ENCODE results near the gene SLC39A11. TPM values are rescaled to one million over a fixed set of nuclear protein-coding genes. Genes with fewer than 3 reads are reported as not detected.

SLC39A11 gene
- total RNA-seq, 1 donor from 2014 or later: 13.0 TPM

- Histone ChIP-seq H3K4me3 (ENCODE audit: low read length in 3 of 3) (no peak overlapping the region), H3K9ac (ENCODE audit: low read depth in 1 of 3, low read length in 3 of 3) (no peak overlapping the region), H3K27me3 (ENCODE audit: control insufficient read depth in 3 of 3, insufficient read depth in 3 of 3, low read length in 3 of 3) (no peaks in the 10 kb centered on the region), H3K36me3 (ENCODE audit: control insufficient read depth in 3 of 3, insufficient read depth in 3 of 3, low read length in 3 of 3) (no peaks in the 10 kb centered on the region), H3K27ac (ENCODE audit: low read depth, low read length) (no peak overlapping the region), H3K9me3 (ENCODE audit: control insufficient read depth in 3 of 3, low read length in 3 of 3) (no peaks in the 10 kb centered on the region), H3K4me1 (ENCODE audit: control insufficient read depth in 3 of 3, insufficient read depth in 3 of 3, low read length in 3 of 3) (no peaks in the 10 kb centered on the region)
These were observed 130.4 kb downstream of the SLC39A11 start for GRCh38 chr17:72962106-72962505.

GRCh38 chr17:72955391-72956140 lies 136.9 kb downstream of the SLC39A11 start:
- peaks cover 0 to 3% (median 0%) of the 10 kb centered on the region in 3 donors for H3K4me1 ChIP-seq (ENCODE audit: control insufficient read depth in 3 of 3, insufficient read depth in 3 of 3, low read length in 3 of 3)
- no peak overlapping the region for H3K27ac ChIP-seq (ENCODE audit: low read depth, low read length)
- H3K36me3 ChIP-seq (ENCODE audit: control insufficient read depth in 3 of 3, insufficient read depth in 3 of 3, low read length in 3 of 3): no peaks in the 10 kb centered on the region
- H3K4me3 ChIP-seq (ENCODE audit: low read length in 3 of 3): no peak overlapping the region
- H3K9me3 ChIP-seq (ENCODE audit: control insufficient read depth in 3 of 3, low read length in 3 of 3): no peaks in the 10 kb centered on the region
- no peak overlapping the region for H3K9ac ChIP-seq (ENCODE audit: low read depth in 1 of 3, low read length in 3 of 3)
- no peaks in the 10 kb centered on the region for H3K27me3 ChIP-seq (ENCODE audit: control insufficient read depth in 3 of 3, insufficient read depth in 3 of 3, low read length in 3 of 3)

DNA sequence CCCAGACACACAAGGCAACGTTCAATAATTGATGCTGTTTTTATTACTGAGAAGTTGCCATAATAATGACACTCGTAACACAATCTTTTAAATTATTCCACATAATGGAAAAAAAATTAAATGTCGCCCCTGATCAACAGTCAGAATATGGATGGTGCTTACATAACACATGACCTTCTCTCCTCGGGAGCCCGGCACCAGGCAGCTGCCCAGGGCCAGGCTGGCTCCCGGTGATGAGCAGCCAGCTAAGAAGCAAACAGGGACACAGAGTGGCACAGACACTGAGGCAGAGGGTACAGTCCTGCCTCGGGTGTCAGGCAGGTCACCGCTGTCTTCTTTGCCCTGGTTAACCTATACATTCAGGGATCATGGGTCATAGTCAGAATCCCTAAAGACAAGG lies 137.9 kb downstream of the SLC39A11 start:
- H3K9me3 ChIP-seq (ENCODE audit: control insufficient read depth in 3 of 3, low read length in 3 of 3): no peaks in the 10 kb centered on the region
- no peak overlapping the region for H3K27ac ChIP-seq (ENCODE audit: low read depth, low read length)
- H3K27me3 ChIP-seq (ENCODE audit: control insufficient read depth in 3 of 3, insufficient read depth in 3 of 3, low read length in 3 of 3): no peaks in the 10 kb centered on the region
- H3K36me3 ChIP-seq (ENCODE audit: control insufficient read depth in 3 of 3, insufficient read depth in 3 of 3, low read length in 3 of 3): no peaks in the 10 kb centered on the region
- H3K4me1 ChIP-seq (ENCODE audit: control insufficient read depth in 3 of 3, insufficient read depth in 3 of 3, low read length in 3 of 3): peaks cover 0 to 3% (median 0%) of the 10 kb centered on the region in 3 donors
- H3K9ac ChIP-seq (ENCODE audit: low read depth in 1 of 3, low read length in 3 of 3): no peak overlapping the region
- no peak overlapping the region for H3K4me3 ChIP-seq (ENCODE audit: low read length in 3 of 3)

GRCh38 chr17:72953621-72954020 lies 138.9 kb downstream of the SLC39A11 start:
- H3K36me3 ChIP-seq (ENCODE audit: control insufficient read depth in 3 of 3, insufficient read depth in 3 of 3, low read length in 3 of 3): no peaks in the 10 kb centered on the region
- no peak overlapping the region for H3K4me3 ChIP-seq (ENCODE audit: low read length in 3 of 3)
- no peak overlapping the region for H3K27ac ChIP-seq (ENCODE audit: low read depth, low read length)
- peaks cover 0 to 3% (median 0%) of the 10 kb centered on the region in 3 donors for H3K4me1 ChIP-seq (ENCODE audit: control insufficient read depth in 3 of 3, insufficient read depth in 3 of 3, low read length in 3 of 3)
- no peaks in the 10 kb centered on the region for H3K9me3 ChIP-seq (ENCODE audit: control insufficient read depth in 3 of 3, low read length in 3 of 3)
- no peak overlapping the region for H3K9ac ChIP-seq (ENCODE audit: low read depth in 1 of 3, low read length in 3 of 3)
- no peaks in the 10 kb centered on the region for H3K27me3 ChIP-seq (ENCODE audit: control insufficient read depth in 3 of 3, insufficient read depth in 3 of 3, low read length in 3 of 3)

GRCh38 chr17:72952641-72953315 lies 139.7 kb downstream of the SLC39A11 start:
- no peak overlapping the region for H3K4me3 ChIP-seq (ENCODE audit: low read length in 3 of 3)
- peaks cover 0 to 3% (median 0%) of the 10 kb centered on the region in 3 donors for H3K4me1 ChIP-seq (ENCODE audit: control insufficient read depth in 3 of 3, insufficient read depth in 3 of 3, low read length in 3 of 3)
- H3K9me3 ChIP-seq (ENCODE audit: control insufficient read depth in 3 of 3, low read length in 3 of 3): no peaks in the 10 kb centered on the region
- H3K27ac ChIP-seq (ENCODE audit: low read depth, low read length): no peak overlapping the region
- H3K36me3 ChIP-seq (ENCODE audit: control insufficient read depth in 3 of 3, insufficient read depth in 3 of 3, low read length in 3 of 3): no peaks in the 10 kb centered on the region
- no peaks in the 10 kb centered on the region for H3K27me3 ChIP-seq (ENCODE audit: control insufficient read depth in 3 of 3, insufficient read depth in 3 of 3, low read length in 3 of 3)
- H3K9ac ChIP-seq (ENCODE audit: low read depth in 1 of 3, low read length in 3 of 3): no peak overlapping the region

DNA sequence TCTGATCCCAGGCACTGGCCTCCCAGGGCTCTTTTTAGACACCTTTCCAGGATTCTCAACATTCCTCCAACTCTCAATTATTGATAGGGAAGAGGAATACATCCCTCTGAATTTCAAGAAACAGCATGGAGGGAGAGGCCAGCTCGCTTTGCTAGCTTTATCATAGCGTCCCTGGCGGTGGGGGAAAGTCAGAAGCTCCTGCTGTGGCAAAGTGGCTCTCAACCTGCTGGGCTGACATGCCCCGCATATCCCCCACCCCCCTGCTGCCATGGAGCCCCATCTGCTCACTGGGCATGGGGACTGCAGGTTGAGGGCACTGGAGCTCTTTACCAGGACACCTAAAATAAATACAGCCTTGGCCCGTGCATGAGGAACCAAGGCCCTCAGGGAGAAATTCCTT lies 140.3 kb downstream of the SLC39A11 start:
- Histone ChIP-seq H3K36me3 (ENCODE audit: control insufficient read depth in 3 of 3, insufficient read depth in 3 of 3, low read length in 3 of 3) (no peaks in the 10 kb centered on the region), H3K27ac (ENCODE audit: low read depth, low read length) (no peak overlapping the region), H3K9ac (ENCODE audit: low read depth in 1 of 3, low read length in 3 of 3) (no peak overlapping the region), H3K4me3 (ENCODE audit: low read length in 3 of 3) (no peak overlapping the region), H3K9me3 (ENCODE audit: control insufficient read depth in 3 of 3, low read length in 3 of 3) (no peaks in the 10 kb centered on the region), H3K27me3 (ENCODE audit: control insufficient read depth in 3 of 3, insufficient read depth in 3 of 3, low read length in 3 of 3) (no peaks in the 10 kb centered on the region), H3K4me1 (ENCODE audit: control insufficient read depth in 3 of 3, insufficient read depth in 3 of 3, low read length in 3 of 3) (peaks cover 0 to 3% (median 0%) of the 10 kb centered on the region in 3 donors)

- no peak overlapping the region for H3K27ac ChIP-seq (ENCODE audit: low read depth, low read length)
- no peak overlapping the region for H3K9ac ChIP-seq (ENCODE audit: low read depth in 1 of 3, low read length in 3 of 3)
- no peaks in the 10 kb centered on the region for H3K36me3 ChIP-seq (ENCODE audit: control insufficient read depth in 3 of 3, insufficient read depth in 3 of 3, low read length in 3 of 3)
- H3K9me3 ChIP-seq (ENCODE audit: control insufficient read depth in 3 of 3, low read length in 3 of 3): no peaks in the 10 kb centered on the region
- H3K4me3 ChIP-seq (ENCODE audit: low read length in 3 of 3): no peak overlapping the region
- peaks cover 0 to 3% (median 0%) of the 10 kb centered on the region in 3 donors for H3K4me1 ChIP-seq (ENCODE audit: control insufficient read depth in 3 of 3, insufficient read depth in 3 of 3, low read length in 3 of 3)
- H3K27me3 ChIP-seq (ENCODE audit: control insufficient read depth in 3 of 3, insufficient read depth in 3 of 3, low read length in 3 of 3): no peaks in the 10 kb centered on the region
These were observed 142.1 kb downstream of the SLC39A11 start for GRCh38 chr17:72950242-72950931.

GRCh38 chr17:72948115-72948514 lies 144.4 kb downstream of the SLC39A11 start:
- Histone ChIP-seq H3K27me3 (ENCODE audit: control insufficient read depth in 3 of 3, insufficient read depth in 3 of 3, low read length in 3 of 3) (no peaks in the 10 kb centered on the region), H3K36me3 (ENCODE audit: control insufficient read depth in 3 of 3, insufficient read depth in 3 of 3, low read length in 3 of 3) (no peaks in the 10 kb centered on the region), H3K9me3 (ENCODE audit: control insufficient read depth in 3 of 3, low read length in 3 of 3) (no peaks in the 10 kb centered on the region), H3K27ac (ENCODE audit: low read depth, low read length) (no peak overlapping the region), H3K9ac (ENCODE audit: low read depth in 1 of 3, low read length in 3 of 3) (no peak overlapping the region), H3K4me3 (ENCODE audit: low read length in 3 of 3) (no peak overlapping the region), H3K4me1 (ENCODE audit: control insufficient read depth in 3 of 3, insufficient read depth in 3 of 3, low read length in 3 of 3) (no peaks in the 10 kb centered on the region)

GRCh38 chr17:72947475-72947874 lies 145.0 kb downstream of the SLC39A11 start:
- H3K27ac ChIP-seq (ENCODE audit: low read depth, low read length): no peak overlapping the region
- H3K36me3 ChIP-seq (ENCODE audit: control insufficient read depth in 3 of 3, insufficient read depth in 3 of 3, low read length in 3 of 3): no peaks in the 10 kb centered on the region
- H3K9ac ChIP-seq (ENCODE audit: low read depth in 1 of 3, low read length in 3 of 3): no peak overlapping the region
- H3K9me3 ChIP-seq (ENCODE audit: control insufficient read depth in 3 of 3, low read length in 3 of 3): no peaks in the 10 kb centered on the region
- H3K27me3 ChIP-seq (ENCODE audit: control insufficient read depth in 3 of 3, insufficient read depth in 3 of 3, low read length in 3 of 3): no peaks in the 10 kb centered on the region
- no peak overlapping the region for H3K4me3 ChIP-seq (ENCODE audit: low read length in 3 of 3)
- no peaks in the 10 kb centered on the region for H3K4me1 ChIP-seq (ENCODE audit: control insufficient read depth in 3 of 3, insufficient read depth in 3 of 3, low read length in 3 of 3)

DNA sequence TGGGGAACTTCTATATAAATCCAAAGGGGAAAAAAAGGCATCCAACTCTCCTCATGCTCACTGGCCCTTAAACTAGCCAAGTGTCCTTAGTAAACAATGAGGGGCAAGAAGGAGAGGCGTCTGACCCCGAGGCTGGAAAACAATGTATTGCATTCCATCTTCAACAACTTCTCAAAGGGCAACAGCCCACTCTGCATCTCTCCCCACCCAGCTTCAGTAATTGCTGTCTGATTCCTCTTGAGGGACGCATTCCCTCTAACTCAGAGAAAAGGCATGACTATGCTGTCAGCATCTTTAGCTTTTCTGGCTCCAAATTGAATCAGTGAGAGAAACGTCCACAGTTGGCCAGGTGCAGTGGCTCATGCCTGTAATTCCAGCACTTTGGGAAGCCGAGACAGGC lies 145.8 kb downstream of the SLC39A11 start:
- no peaks in the 10 kb centered on the region for H3K36me3 ChIP-seq (ENCODE audit: control insufficient read depth in 3 of 3, insufficient read depth in 3 of 3, low read length in 3 of 3)
- H3K27me3 ChIP-seq (ENCODE audit: control insufficient read depth in 3 of 3, insufficient read depth in 3 of 3, low read length in 3 of 3): no peaks in the 10 kb centered on the region
- no peak overlapping the region for H3K4me3 ChIP-seq (ENCODE audit: low read length in 3 of 3)
- no peaks in the 10 kb centered on the region for H3K9me3 ChIP-seq (ENCODE audit: control insufficient read depth in 3 of 3, low read length in 3 of 3)
- no peak overlapping the region for H3K9ac ChIP-seq (ENCODE audit: low read depth in 1 of 3, low read length in 3 of 3)
- no peaks in the 10 kb centered on the region for H3K4me1 ChIP-seq (ENCODE audit: control insufficient read depth in 3 of 3, insufficient read depth in 3 of 3, low read length in 3 of 3)
- H3K27ac ChIP-seq (ENCODE audit: low read depth, low read length): no peak overlapping the region
